NB4 (cell line): ENCODE results near the gene WSCD2.
"Not testable (repeated sequence)": the region's sequence is repeated elsewhere in the genome, so short reads cannot be mapped to it uniquely, and the experiment has no call there.

Source experiments
- CTCF ChIP-seq: IDR thresholded peaks from one replicate; pipeline ENCODE4 v1.5.1; 2012; ENCODE audit warnings: low read depth, low read length
- POLR2A ChIP-seq: IDR thresholded peaks from 2 replicates; pipeline ENCODE4 v1.6.1; 2011; ENCODE audit warnings: mild to moderate bottlenecking; ENCODE audit not compliant: insufficient read length; ENCODE audit errors: extremely low read depth

GRCh38 chr12:108225101-108225500 is 96.0 kb downstream of the WSCD2 start:
- not testable (repeated sequence) for TF ChIP-seq CTCF, POLR2A
